Fibroblast of the aortic adventitia (primary cell): ENCODE results near the gene CEP85L. TPM values are rescaled to one million over a fixed set of nuclear protein-coding genes. Genes with fewer than 3 reads are reported as not detected.

Source experiments
- DNase-seq: peaks from one replicate; pipeline ENCODE4 v3.0.0-alpha.2; 2010; ENCODE audit warnings: low read depth
- H3K4me3 ChIP-seq: 2 replicates; pipeline ENCODE4 v1.5.1; 2011; ENCODE audit warnings: low read depth, mild to moderate bottlenecking, control low read depth, low read length, moderate library complexity
- CTCF ChIP-seq: IDR thresholded peaks from 2 replicates; pipeline ENCODE4 v1.5.1; 2011; ENCODE audit warnings: mild to moderate bottlenecking, low read length, control low read depth, inconsistent platforms; ENCODE audit not compliant: insufficient read depth
- total RNA-seq: library from RNA; depleted of rRNA; stranded (reverse); fragments of >200 nt; gene quantifications from 2 replicates; pipeline ENCODE4 v1.2.3, GENCODE V29; 2012; ENCODE audit warnings: low replicate concordance

The CEP85L gene
- total RNA-seq, 1 donor: 17.1 TPM

- DNase-seq: no peak
- H3K4me3 ChIP-seq: peak overlapping the region; percentile 82
- TF ChIP-seq CTCF: peak; percentile 14
Observed at GRCh38 chr6:118650582-118651281, 659 bp downstream of the CEP85L start.

- TF ChIP-seq CTCF: no peak
- peak; percentile 56 for DNase-seq
- H3K4me3 ChIP-seq: peak overlapping the region; percentile 82
Observed at GRCh38 chr6:118649918-118650581, 1.3 kb downstream of the CEP85L start.

GRCh38 chr6:118648866-118649554 lies 2.4 kb downstream of the CEP85L start:
- peak overlapping the region; percentile 82 for H3K4me3 ChIP-seq
- peak; percentile 21 for DNase-seq
- no peak for TF ChIP-seq CTCF

- no peak overlapping the region for H3K4me3 ChIP-seq
- no peak for DNase-seq
- no peak for TF ChIP-seq CTCF
Observed at GRCh38 chr6:118646977-118647376, 4.4 kb downstream of the CEP85L start.

- DNase-seq: no peak
- no peak for TF ChIP-seq CTCF
Observed at GRCh38 chr6:118645395-118645794, 6.0 kb downstream of the CEP85L start.

GRCh38 chr6:118644007-118644406 lies 7.4 kb downstream of the CEP85L start:
- peak; percentile 26 for DNase-seq
- no peak for TF ChIP-seq CTCF
- H3K4me3 ChIP-seq: no peak overlapping the region

More at GRCh38 chr6:118645395-118645794, 6.0 kb downstream of the CEP85L start:
- H3K4me3 ChIP-seq: no peak overlapping the region
